H1 (cell line): ENCODE data around the gene FADS6. TPM values are rescaled to one million over a fixed set of nuclear protein-coding genes. Genes with fewer than 3 reads are reported as not detected.

ENCODE experiments used
- EZH2 ChIP-seq: fragments of 200-600 bp; sonication (generic); IDR thresholded peaks from 2 replicates; pipeline ENCODE4 v1.7.1; 2012; ENCODE audit warnings: low read depth, mild to moderate bottlenecking, moderate library complexity, low read length, inconsistent platforms; ENCODE audit not compliant: severe bottlenecking
- HDAC2 ChIP-seq, 2 experiments: fragments of 300-600 bp in 1 of 2; sonication (generic) in 1 of 2; IDR thresholded peaks; 2 replicates each; pipeline ENCODE4 v1.6.1; 2011 to 2012; ENCODE audit warnings: low read depth in 2 of 2, low read length in 2 of 2, mild to moderate bottlenecking in 2 of 2, moderate library complexity in 2 of 2, borderline replicate concordance in 1 of 2, inconsistent platforms in 1 of 2
- SP1 ChIP-seq: IDR thresholded peaks from 2 replicates; pipeline ENCODE4 v1.6.1; 2011; ENCODE audit warnings: low read depth, low read length
- SRF ChIP-seq: IDR thresholded peaks from 2 replicates; pipeline ENCODE4 v1.6.1; 2011; ENCODE audit warnings: mild to moderate bottlenecking, low read depth, low read length, moderate library complexity
- polyA plus RNA-seq, 7 experiments: library from polyadenylated mRNA; depleted of rRNA in 3 of 7; stranded (reverse) in 5 of 7; unstranded in 2 of 7; fragments of >200 nt in 5 of 7; fragments of 200-250 nt in 2 of 7; gene quantifications; 1 replicate in 5 of 7; 2 replicates in 1 of 7; 4 replicates in 1 of 7; pipeline versions ENCODE4 v1.2.1 to v1.2.3, GENCODE V29; 2011 to 2013; ENCODE audit warnings: missing spikeins in 2 of 7, mixed read lengths in 2 of 7
- total RNA-seq: library from RNA; stranded (reverse); fragmentation: NEBNext Ultra II Directional; extraction: Animal tissue kit (Norgen Biotek cat#: 25700); gene quantifications from 2 replicates; pipeline ENCODE4 v1.2.1, GENCODE V29; 2021

The FADS6 gene
- total and polyA plus RNA-seq, 2 of the 8 experiments (the other 6 are each of a cell fraction or from before 2014, with no cell fraction given) = 0.56 to 2.5 TPM

DNA sequence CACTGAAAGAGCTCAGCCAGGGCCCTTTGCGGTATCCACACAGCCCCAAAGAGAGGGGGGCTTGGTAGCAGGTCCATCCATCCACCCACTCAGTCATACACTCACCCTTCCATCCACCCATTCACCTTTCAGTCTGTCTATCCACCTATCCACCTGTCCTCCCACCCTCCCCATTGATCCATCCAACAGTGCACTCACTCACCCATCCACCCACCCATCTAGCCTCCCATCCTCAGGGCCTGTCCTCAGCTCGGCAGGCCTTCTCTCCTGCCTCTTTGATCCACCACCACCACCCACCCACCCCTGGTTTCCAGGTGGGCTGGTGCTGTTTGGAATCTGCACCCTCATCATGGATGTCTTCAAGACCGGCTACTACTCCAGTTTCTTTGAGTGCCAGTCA lies 31.8 kb upstream of the FADS6 start (continued):
- no peak for TF ChIP-seq SRF
- TF ChIP-seq EZH2 = no peak
- no peak for TF ChIP-seq SP1
- TF ChIP-seq HDAC2 (IDR thresholded peaks at IDR 0.05; ENCODE audit: borderline replicate concordance in 1 of 2, low read depth in 2 of 2, low read length in 2 of 2) = no peak
